GM19455 (cell line): Measurements from ENCODE around the gene SNAP47.

Experiments
- ATAC-seq: cut with Tn5 transposase; IDR thresholded peaks from one replicate; pipeline ENCODE4 v1.9.1; 2021; ENCODE audit not compliant: unreplicated experiment

SNAP47 gene

DNA sequence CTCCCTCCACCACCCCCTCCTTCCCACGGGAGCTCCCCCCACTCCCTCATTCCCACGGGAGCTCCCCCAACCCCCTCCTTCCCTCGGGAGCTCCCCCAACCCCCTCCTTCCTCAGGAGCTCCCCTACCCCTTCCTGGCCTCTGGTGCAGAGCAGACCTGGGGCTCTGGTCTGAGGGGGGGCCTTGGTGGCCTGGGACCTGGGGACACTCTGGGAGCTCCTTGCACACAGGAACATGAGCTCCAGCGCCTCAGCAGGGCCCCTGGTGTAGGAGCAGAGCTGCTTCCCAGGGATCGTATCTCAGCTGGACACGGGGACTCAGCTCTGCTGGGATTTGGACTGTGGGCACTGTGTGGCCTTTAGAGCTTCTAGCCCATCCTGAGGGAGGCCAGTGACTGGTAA, 60.5 kb downstream of the SNAP47 start:
- ATAC-seq, result no peak

DNA sequence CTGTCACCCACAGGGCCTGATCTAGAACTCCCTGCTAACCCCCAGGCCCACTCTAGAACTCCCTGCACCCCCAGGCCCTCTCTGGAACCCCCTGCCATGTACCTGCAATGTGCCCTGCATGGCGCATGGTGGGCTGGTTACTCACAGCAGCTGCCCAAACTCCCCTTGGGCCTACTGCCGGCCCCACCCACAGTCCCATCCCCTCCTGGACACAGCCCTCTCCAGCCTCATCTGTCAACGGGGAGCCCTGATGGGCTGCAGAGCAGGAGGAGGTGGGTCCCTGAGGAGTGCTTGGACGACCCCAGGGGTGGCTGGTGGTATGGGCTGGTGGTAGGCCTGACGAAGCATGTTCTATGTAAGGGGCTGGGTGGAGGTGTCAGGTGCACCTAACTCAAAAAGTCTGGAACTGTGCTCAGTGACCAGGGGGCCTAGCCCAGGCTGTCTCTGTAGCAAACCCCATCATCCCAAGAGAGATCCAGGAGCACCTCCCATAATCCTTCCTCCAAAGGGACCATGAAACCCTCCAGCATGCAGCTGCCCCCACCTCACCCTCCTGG, 61.2 kb downstream of the SNAP47 start:
- ATAC-seq, result no peak

DNA sequence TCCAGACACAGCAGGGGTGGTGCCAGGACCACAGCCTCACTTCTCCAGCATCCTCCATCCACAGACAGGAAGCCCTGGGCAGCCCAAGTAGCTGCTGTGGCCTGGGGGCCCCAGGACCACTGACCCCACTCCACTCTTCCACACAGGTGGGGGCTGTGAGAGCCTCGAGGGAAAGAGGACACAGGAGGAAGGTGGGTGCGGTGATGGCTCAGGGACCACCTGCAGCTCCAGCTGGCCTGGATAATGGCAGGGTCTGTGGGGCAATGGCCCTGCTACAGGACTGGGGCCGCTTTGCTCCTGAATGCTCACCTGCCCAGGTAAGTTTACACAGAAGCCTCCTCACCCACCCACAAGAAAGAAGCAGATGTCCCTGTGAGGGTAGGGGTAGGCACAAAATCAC, 61.9 kb downstream of the SNAP47 start:
- no peak for ATAC-seq

DNA sequence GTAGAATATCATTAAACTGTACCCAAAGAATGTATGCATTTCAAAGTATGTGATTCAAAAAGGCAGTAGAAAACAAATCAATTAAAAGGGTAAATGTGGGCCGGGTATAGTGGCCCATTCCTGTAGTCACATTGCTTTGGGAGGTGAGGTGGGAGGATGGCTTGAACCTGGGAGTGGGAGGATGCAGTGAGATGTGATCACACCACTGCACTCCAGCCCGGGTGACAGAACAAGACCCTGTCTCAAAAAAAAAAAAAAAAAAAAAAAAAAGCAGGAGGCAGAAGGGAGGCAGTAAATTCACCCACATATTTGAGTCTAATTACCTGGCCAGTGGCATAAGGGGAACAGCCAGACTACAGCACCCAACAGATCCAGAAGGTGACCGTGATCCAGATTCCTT, 62.4 kb downstream of the SNAP47 start:
- ATAC-seq, result no peak

DNA sequence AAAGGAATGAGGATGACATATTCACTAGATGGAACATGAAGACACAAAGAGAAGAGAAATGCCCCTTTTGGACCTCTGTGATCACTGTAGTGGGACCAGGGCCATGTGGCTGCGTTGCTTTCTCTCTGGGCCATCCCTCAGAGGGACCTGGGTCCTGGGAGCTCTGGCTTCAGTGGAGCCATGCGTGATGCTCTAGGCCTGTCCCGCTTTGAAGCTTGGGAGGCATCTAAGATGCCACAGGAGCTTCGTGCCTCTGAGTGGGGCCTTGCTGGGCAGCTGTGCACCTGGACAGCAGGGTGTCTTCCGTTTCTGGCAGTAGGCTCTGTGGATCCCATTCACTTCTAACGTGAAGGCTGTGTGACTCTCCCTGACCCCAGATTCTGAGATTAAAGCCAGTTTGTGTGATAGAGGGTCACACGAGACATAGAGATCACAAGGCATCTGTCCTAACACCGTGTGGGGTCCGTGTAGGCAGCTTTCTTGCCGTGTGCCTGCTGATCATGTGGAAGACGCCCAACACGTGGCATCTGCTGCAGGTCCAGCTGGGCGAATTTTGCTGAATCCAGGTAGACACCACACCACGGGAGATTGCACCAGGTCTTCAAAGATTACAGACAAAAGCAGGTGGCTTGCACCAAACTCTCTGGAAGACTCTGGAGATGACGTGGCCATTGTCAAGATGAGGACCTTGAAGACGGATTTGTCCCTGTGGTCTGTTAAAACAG, 63.0 kb downstream of the SNAP47 start:
- no peak for ATAC-seq

DNA sequence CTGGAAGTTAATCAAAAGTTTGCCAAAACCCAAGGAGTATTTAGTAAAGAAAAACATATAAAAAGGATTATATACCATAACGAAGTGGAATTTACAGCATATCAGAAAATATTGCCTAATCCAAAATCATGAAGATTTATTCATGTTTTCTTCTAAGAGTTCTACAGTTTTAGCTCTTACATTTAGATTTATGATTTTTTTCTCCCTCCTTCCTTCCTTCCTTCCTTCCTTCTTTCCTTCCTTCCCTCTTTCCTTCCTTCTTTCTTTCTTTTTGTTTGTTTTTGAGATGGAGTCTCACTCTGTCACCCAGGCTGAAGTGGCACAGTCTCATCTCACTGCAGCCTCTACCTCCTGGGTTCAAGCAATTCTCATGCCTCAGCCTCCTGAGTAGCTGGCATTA, 64.5 kb downstream of the SNAP47 start:
- no peak for ATAC-seq

DNA sequence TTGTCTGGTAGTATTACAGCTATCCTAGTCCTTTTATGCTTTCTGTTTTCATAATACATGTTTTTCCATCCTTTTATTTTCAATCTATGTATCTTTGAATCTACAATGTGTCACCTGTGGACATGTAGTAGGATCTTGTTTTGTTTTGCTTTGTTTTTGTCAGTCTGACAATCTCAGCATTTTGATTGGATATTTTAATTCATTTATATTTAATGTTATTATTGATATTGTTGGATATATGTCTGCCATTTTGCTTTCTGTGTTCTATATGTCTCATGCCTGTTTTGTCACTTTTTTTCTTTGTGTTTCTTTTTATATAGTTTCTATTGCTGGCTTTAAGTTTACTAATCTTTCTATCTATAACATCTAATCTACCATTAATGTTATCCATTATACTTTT, 68.7 kb downstream of the SNAP47 start:
- no peak for ATAC-seq

DNA sequence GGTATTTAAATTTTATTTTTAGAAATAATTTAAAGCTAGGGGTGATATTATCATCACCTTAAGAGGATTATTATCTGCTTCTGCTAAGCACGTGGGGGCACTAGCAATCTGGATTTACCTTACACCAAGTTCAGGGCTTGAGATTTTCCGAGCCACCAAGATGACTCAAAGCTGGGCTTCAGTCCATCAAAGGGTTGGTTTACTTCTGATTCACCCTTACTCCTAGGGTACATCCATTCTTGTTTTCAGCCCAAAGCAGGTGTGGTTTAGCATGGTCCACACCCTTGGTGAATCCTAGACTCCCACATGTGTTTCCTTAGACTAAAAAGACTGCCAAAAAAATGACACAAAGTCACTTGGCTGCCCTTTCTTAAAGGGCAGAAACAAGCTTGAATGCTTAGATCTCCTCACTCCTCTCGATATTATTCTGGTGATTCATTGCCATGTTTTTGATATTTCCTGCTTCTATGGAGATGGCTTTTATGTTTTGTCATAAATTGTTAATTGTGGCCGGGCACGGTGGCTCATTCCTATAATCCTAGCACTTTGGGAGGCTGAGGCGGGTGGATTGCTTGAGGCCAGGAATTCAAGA, 70.5 kb downstream of the SNAP47 start:
- no peak for ATAC-seq

DNA sequence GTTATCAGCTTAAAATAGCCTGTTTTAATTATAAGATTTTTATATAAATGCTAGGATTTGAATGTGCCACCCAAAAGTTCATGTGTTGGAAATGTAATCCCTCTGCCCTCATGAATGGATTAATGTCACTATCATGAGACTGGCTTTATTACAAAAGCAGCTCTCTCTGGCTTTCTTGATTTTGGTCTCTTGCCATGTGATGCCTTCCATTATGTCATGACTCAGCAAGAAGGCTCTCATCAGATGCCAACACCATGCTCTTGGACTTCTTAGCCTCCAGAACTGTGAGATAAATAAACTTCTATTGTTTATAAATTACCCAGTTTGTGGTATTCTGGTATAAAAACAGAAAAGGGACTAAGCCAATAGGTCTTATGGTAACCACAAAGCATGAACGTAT, 73.3 kb downstream of the SNAP47 start:
- ATAC-seq, result no peak

DNA sequence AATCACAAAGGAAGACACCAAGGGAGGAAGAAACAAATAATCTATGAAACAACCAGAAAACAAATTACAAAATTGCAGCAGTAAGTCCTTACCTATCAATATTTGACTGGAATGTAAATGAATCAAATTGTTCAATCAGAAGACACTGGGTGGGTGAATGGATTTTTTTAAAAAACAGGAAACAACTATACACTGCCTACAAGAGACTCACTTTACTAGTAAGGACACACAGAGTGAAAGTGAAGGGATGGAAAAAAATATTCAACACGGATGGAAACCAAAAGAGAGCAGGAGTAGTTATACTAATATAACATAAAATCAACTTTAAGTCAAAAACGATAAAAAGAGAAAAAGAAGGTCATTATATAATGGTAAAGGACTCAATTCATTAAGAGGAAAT, 73.8 kb downstream of the SNAP47 start:
- ATAC-seq, result no peak

DNA sequence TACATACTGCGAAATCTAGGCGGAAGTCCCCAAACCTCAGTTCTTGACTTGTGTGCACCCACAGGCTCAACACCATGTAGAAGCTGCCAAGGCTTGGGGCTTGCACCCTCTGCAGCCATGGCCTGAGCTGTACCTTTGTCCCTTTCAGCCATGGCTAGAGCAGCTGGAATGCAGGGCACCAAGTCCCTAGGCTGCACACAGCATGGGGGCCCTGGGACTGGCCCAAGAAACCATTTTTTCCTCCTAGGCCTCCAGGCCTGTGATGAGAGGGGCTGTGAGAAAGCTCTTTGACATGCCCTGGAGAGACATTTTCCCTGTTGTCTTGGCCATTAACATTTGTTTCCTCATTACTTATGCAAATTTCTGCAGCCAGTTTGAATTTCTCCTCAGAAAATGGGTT, 78.7 kb downstream of the SNAP47 start:
- ATAC-seq, result no peak

DNA sequence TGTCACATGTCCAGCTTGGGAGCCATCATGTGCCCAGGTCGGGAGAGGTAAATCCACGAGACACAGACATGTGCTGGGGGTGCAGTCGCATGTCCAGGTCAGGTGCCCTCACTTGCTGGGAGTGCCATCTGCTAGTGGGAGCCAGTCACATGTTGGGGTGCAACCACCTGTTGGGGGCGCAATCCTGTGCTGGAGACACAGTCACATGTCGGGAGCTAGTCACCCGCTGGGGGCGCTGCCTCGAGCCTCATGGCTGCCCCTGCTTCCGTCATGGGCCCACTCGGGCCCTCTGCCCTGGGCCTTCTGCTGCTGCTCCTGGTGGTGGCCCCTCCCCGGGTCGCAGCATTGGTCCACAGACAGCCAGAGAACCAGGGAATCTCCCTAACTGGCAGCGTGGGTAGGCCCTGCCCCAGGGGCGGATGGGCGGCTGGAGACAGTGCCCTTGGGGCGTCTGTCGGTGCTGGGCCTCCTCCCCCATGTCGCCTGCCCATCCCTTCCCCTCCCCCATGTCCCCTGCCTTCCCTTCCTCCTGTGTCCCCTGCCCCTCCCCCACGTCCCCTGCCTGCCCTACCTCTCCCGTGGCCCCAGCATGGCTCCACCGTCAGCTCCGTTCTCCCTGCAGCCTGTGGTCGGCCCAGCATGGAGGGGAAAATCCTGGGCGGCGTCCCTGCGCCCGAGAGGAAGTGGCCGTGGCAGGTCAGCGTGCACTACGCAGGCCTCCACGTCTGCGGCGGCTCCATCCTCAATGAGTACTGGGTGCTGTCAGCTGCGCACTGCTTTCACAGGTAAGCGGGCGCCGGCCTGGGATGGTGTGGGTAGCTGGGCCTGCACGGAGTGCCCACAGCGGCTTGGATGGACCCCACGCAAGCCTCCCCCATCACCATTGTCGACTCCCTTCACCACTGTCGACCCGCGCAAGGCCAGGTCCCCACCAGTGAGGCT, 80.5 kb downstream of the SNAP47 start, which contains the start of gene PRSS38:
Gene PRSS38 (plus strand): TSS at position 208 of the 942 bp plus-strand sequence. CDS start 42 bp downstream, at position 250.
- no peak for ATAC-seq

DNA sequence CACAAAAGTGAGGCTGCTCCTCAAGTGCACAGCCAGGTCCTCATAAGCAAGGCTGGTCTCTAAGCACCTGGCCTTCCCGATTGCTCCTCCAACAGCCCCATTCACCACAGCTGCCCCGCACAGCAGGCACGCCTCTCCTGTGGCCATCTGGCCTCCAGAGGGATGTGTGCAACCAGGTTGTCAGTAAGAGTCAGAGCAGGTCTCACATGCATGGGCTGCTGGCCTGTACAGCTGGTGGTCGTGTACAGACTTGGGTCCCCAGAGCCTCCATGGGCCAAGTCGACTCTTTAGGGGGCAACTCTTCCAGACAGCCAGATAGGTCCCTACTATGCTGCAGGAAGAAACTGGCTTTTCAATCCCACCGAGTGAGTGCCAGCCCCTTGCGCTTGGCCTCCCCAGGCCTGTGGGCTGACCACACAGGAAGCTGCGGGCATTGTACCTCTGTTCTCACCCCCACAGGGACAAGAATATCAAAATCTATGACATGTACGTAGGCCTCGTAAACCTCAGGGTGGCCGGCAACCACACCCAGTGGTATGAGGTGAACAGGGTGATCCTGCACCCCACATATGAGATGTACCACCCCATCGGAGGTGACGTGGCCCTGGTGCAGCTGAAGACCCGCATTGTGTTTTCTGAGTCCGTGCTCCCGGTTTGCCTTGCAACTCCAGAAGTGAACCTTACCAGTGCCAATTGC, 81.7 kb downstream of the SNAP47 start:
- no peak for ATAC-seq

DNA sequence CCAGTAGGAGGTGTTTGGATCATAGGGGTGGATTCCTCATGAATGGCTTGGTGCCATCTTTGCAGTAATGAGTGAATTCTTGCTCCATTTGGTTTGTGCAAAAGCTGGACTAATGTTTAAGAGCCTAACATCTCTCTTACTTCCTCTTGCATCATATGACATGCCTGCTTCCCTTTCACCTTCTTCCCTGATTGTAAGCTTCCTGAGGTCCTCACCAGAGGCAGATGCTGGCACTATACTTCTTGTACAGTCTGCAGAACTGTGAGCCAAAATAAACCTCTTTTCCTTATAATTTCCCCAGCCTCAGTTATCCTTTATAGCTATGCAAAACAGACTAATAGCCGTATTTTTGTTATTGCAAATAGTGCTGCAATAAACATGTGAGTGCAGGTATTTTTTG, 88.3 kb downstream of the SNAP47 start:
- no peak for ATAC-seq

DNA sequence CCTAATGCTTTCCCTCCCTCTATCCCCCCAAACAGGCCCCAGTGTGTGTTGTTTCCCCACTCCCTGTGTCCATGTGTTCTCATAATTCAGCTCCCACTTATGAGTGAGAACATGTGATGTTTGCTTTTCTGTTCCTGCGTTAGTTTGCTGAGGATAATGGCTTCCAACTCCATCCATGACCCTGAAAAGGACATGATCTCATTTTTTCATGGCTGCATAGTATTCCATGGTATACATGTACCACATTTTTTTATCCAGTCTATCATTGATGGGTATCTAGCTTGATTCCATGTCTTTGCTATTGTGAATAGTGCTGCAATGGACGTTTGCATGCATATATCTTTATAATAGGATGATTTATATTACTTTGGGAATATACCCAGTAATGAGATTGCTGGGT, 89.0 kb downstream of the SNAP47 start:
- no peak for ATAC-seq

DNA sequence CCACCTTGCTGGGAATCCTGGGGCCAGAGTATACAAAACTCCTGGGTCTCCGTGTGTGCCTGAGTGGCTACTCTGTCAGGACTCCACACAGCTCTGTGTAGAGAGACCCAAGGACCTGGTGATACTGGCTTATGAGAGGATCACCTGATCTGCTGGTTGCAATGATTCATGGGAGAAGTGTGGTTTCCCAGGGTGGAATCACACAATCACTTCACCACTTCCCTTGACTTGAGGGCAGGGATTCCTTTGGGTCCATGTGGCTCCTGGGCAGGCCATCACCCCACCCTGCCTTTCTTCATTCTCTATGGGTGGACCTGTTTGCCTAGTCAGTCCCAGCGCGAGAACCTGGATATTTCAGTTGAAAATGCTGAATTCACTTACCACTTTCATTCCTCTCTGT, 93.6 kb downstream of the SNAP47 start:
- ATAC-seq, result no peak
